ENCODE results near the gene MUC12.
"Not testable (repeated sequence)": the region's sequence is repeated elsewhere in the genome, so short reads cannot be mapped to it uniquely, and the experiment has no call there.

Gene MUC12

GRCh38 chr7:100974021-100974420 is 4.7 kb downstream of the MUC12 start:
- H3K79me2 ChIP-seq (ENCODE audit: insufficient read depth, low read depth), result no peaks in the 10 kb centered on the region
- H3K9ac ChIP-seq, result no peak overlapping the region
- no peaks in the 10 kb centered on the region for H4K20me1 ChIP-seq (ENCODE audit: insufficient read depth)
- peaks cover 45% of the 10 kb centered on the region for H3K27me3 ChIP-seq (ENCODE audit: insufficient read depth, low read depth)
- H3K4me2 ChIP-seq, result no peak overlapping the region
- no peak overlapping the region for H3K27ac ChIP-seq
- no peak for TF ChIP-seq CTCF (conservative IDR thresholded peaks at IDR 0.05; ENCODE audit: low read depth, low read length)
- H3K4me3 ChIP-seq (IDR thresholded peaks at IDR 0.05; ENCODE audit: insufficient read depth, low read depth, low read length), result no peak overlapping the region
- H2AFZ ChIP-seq (ENCODE audit: low read depth), result no peak overlapping the region
- no peaks in the 10 kb centered on the region for H3K36me3 ChIP-seq (ENCODE audit: insufficient read depth)
- no peaks in the 10 kb centered on the region for H3K4me1 ChIP-seq (ENCODE audit: low read depth, poor library complexity, severe bottlenecking)

GRCh38 chr7:100975371-100975821 is 6.0 kb downstream of the MUC12 start:
- Histone ChIP-seq H3K79me2 (ENCODE audit: insufficient read depth, low read depth) (no peaks in the 10 kb centered on the region), H3K27ac (no peak overlapping the region)

GRCh38 chr7:100978300-100978699 is 8.9 kb downstream of the MUC12 start:
- H3K4me2 ChIP-seq, result no peak overlapping the region
- H3K4me1 ChIP-seq (ENCODE audit: low read depth, poor library complexity, severe bottlenecking), result no peaks in the 10 kb centered on the region
- no peak overlapping the region for H3K27ac ChIP-seq
- H3K79me2 ChIP-seq (ENCODE audit: insufficient read depth, low read depth), result no peaks in the 10 kb centered on the region
- H3K36me3 ChIP-seq (ENCODE audit: insufficient read depth), result no peaks in the 10 kb centered on the region
- peaks cover 61% of the 10 kb centered on the region for H3K27me3 ChIP-seq (ENCODE audit: insufficient read depth, low read depth)
- no peak overlapping the region for H3K4me3 ChIP-seq (IDR thresholded peaks at IDR 0.05; ENCODE audit: insufficient read depth, low read depth, low read length)
- TF ChIP-seq CTCF (conservative IDR thresholded peaks at IDR 0.05; ENCODE audit: low read depth, low read length), result no peak
- no peak overlapping the region for H3K9ac ChIP-seq
- no peaks in the 10 kb centered on the region for H4K20me1 ChIP-seq (ENCODE audit: insufficient read depth)
- H2AFZ ChIP-seq (ENCODE audit: low read depth), result no peak overlapping the region

More at GRCh38 chr7:100975371-100975821, 6.0 kb downstream of the MUC12 start:
- Histone ChIP-seq H4K20me1 (ENCODE audit: insufficient read depth) (no peaks in the 10 kb centered on the region), H2AFZ (ENCODE audit: low read depth) (no peak overlapping the region), H3K9ac (no peak overlapping the region), H3K4me3 (IDR thresholded peaks at IDR 0.05; ENCODE audit: insufficient read depth, low read depth, low read length) (no peak overlapping the region), H3K27me3 (ENCODE audit: insufficient read depth, low read depth) (peaks cover 52% of the 10 kb centered on the region), H3K36me3 (ENCODE audit: insufficient read depth) (no peaks in the 10 kb centered on the region), H3K4me1 (ENCODE audit: low read depth, poor library complexity, severe bottlenecking) (no peaks in the 10 kb centered on the region), H3K4me2 (no peak overlapping the region)
- no peak for TF ChIP-seq CTCF (conservative IDR thresholded peaks at IDR 0.05; ENCODE audit: low read depth, low read length)

GRCh38 chr7:100983451-100984187 is 14.3 kb downstream of the MUC12 start:
- H3K9ac ChIP-seq, result no peak overlapping the region
- TF ChIP-seq CTCF (conservative IDR thresholded peaks at IDR 0.05; ENCODE audit: low read depth, low read length), result no peak
- peaks cover 76% of the 10 kb centered on the region for H3K27me3 ChIP-seq (ENCODE audit: insufficient read depth, low read depth)
- H4K20me1 ChIP-seq (ENCODE audit: insufficient read depth), result no peaks in the 10 kb centered on the region
- H3K79me2 ChIP-seq (ENCODE audit: insufficient read depth, low read depth), result no peaks in the 10 kb centered on the region
- H3K4me3 ChIP-seq (IDR thresholded peaks at IDR 0.05; ENCODE audit: insufficient read depth, low read depth, low read length), result no peak overlapping the region
- no peaks in the 10 kb centered on the region for H3K36me3 ChIP-seq (ENCODE audit: insufficient read depth)
- H3K4me1 ChIP-seq (ENCODE audit: low read depth, poor library complexity, severe bottlenecking), result no peaks in the 10 kb centered on the region
- H2AFZ ChIP-seq (ENCODE audit: low read depth), result no peak overlapping the region
- H3K27ac ChIP-seq, result no peak overlapping the region
- no peak overlapping the region for H3K4me2 ChIP-seq

GRCh38 chr7:100984241-100984918 is 15.0 kb downstream of the MUC12 start:
- not testable (repeated sequence) for H3K4me3 ChIP-seq (IDR thresholded peaks at IDR 0.05; ENCODE audit: insufficient read depth, low read depth, low read length); H2AFZ ChIP-seq (ENCODE audit: low read depth); H3K36me3 ChIP-seq (ENCODE audit: insufficient read depth); H3K4me2 ChIP-seq; H3K9ac ChIP-seq; H4K20me1 ChIP-seq (ENCODE audit: insufficient read depth); H3K27ac ChIP-seq; H3K4me1 ChIP-seq (ENCODE audit: low read depth, poor library complexity, severe bottlenecking); H3K79me2 ChIP-seq (ENCODE audit: insufficient read depth, low read depth)
- peaks cover 73% of the 10 kb centered on the region for H3K27me3 ChIP-seq (ENCODE audit: insufficient read depth, low read depth)

- peaks cover 74% of the 10 kb centered on the region for H3K27me3 ChIP-seq (ENCODE audit: insufficient read depth, low read depth)
- H3K4me3 ChIP-seq (IDR thresholded peaks at IDR 0.05; ENCODE audit: insufficient read depth, low read depth, low read length); H3K79me2 ChIP-seq (ENCODE audit: insufficient read depth, low read depth); H3K36me3 ChIP-seq (ENCODE audit: insufficient read depth); H2AFZ ChIP-seq (ENCODE audit: low read depth); H3K4me2 ChIP-seq; H3K4me1 ChIP-seq (ENCODE audit: low read depth, poor library complexity, severe bottlenecking); H4K20me1 ChIP-seq (ENCODE audit: insufficient read depth); H3K27ac ChIP-seq; H3K9ac ChIP-seq: not testable (repeated sequence)
Measured at GRCh38 chr7:100985033-100985797, 15.8 kb downstream of the MUC12 start.
